ENCODE results near the gene PAM16.

DNA sequence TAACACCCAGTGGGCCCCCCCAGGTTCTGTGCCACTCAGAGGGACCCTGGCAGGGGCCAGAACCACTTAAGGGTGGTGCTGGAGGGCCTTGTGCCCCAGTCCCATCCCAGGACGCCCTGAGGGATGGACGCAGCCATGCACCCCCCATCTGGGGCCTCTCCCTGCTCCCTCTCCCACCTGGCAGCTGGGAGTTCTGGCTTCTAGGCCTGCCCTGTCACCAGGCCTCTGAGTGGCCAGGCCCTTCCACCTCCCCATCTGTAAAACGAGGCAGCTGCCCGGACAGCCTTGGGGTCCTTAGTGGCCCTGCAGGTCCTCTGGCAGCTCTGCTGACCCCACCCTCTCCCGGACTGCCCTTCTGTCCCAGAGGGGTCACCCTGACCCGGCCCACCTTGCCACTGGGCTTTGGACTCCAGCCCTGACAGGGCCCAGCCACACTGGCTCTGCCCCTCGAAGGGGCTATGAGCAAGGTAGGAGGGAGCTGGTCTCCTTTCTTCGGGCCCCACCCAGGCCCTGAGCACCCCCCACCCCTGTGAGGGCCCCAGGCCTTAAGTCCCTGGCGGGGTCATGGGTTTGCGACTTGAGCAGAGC, 12.3 kb downstream of the PAM16 start:
- TF ChIP-seq CBX5 (IDR thresholded peaks at IDR 0.05; ENCODE audit: low read depth, low read length) = no peak
- TF ChIP-seq TAF1 (IDR thresholded peaks at IDR 0.05; ENCODE audit: low read depth, low read length) = no peak
- TF ChIP-seq TEAD4 (IDR thresholded peaks at IDR 0.05; ENCODE audit: low read depth, low read length) = no peak
- TF ChIP-seq, protein P1, sequence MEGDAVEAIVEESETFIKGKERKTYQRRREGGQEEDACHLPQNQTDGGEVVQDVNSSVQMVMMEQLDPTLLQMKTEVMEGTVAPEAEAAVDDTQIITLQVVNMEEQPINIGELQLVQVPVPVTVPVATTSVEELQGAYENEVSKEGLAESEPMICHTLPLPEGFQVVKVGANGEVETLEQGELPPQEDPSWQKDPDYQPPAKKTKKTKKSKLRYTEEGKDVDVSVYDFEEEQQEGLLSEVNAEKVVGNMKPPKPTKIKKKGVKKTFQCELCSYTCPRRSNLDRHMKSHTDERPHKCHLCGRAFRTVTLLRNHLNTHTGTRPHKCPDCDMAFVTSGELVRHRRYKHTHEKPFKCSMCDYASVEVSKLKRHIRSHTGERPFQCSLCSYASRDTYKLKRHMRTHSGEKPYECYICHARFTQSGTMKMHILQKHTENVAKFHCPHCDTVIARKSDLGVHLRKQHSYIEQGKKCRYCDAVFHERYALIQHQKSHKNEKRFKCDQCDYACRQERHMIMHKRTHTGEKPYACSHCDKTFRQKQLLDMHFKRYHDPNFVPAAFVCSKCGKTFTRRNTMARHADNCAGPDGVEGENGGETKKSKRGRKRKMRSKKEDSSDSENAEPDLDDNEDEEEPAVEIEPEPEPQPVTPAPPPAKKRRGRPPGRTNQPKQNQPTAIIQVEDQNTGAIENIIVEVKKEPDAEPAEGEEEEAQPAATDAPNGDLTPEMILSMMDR (IDR thresholded peaks at IDR 0.05; ENCODE audit: control extremely low read depth in 1 of 3, insufficient read depth in 1 of 3, low read depth in 1 of 3, low read length in 3 of 3) = no peak
- no peak for TF ChIP-seq SIN3A (conservative IDR thresholded peaks at IDR 0.05 in 1 of 2, IDR thresholded peaks at IDR 0.05 in 1 of 2; ENCODE audit: low read depth in 1 of 2, low read length in 2 of 2)
- TF ChIP-seq POLR2A (IDR thresholded peaks at IDR 0.05; ENCODE audit: control extremely low read depth in 1 of 2, low read depth in 2 of 2, low read length in 2 of 2) = no peak
- TF ChIP-seq, protein P2, sequence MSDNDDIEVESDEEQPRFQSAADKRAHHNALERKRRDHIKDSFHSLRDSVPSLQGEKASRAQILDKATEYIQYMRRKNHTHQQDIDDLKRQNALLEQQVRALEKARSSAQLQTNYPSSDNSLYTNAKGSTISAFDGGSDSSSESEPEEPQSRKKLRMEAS (IDR thresholded peaks at IDR 0.05) = no peak
- TF ChIP-seq EZH2 (IDR thresholded peaks at IDR 0.05; ENCODE audit: low read depth, low read length, severe bottlenecking) = no peak
- TF ChIP-seq EGR1 (IDR thresholded peaks at IDR 0.05; ENCODE audit: borderline replicate concordance, low read depth, low read length) = no peak
